Osteoblast (primary cell): Measurements from ENCODE around the gene ALDH1B1. TPM values are rescaled to one million over a fixed set of nuclear protein-coding genes. Genes with fewer than 3 reads are reported as not detected.

Experiments
- DNase-seq: peaks from one replicate; pipeline ENCODE4 v3.0.0; 2011; ENCODE audit warnings: low spot score, mixed read lengths; ENCODE audit not compliant: insufficient read length; ENCODE audit errors: missing footprints
- H2AFZ ChIP-seq: 2 replicates; pipeline ENCODE4 v1.6.0; 2011; ENCODE audit warnings: mild to moderate bottlenecking, low read length
- H3K27ac ChIP-seq: 2 replicates; pipeline ENCODE4 v1.5.1; 2011; ENCODE audit warnings: mild to moderate bottlenecking, low read depth, low read length, moderate library complexity
- H3K27me3 ChIP-seq: 2 replicates; pipeline ENCODE4 v1.6.0; 2012; ENCODE audit warnings: mild to moderate bottlenecking, control low read depth, inconsistent platforms, low read length, moderate library complexity; ENCODE audit not compliant: insufficient read depth
- H3K36me3 ChIP-seq: 2 replicates; pipeline ENCODE4 v1.5.1; 2011; ENCODE audit warnings: mild to moderate bottlenecking, low read length, control low read depth, moderate library complexity; ENCODE audit not compliant: insufficient read depth
- H3K4me1 ChIP-seq: 2 replicates; pipeline ENCODE4 v1.5.1; 2011; ENCODE audit warnings: mild to moderate bottlenecking, low read length, control low read depth, moderate library complexity; ENCODE audit not compliant: insufficient read depth
- H3K4me2 ChIP-seq: 2 replicates; pipeline ENCODE4 v1.6.0; 2011; ENCODE audit warnings: mild to moderate bottlenecking, low read length; ENCODE audit not compliant: insufficient read depth
- H3K4me3 ChIP-seq: fragments of 200-600 bp; sonication (generic); 3 replicates; pipeline ENCODE4 v1.5.1; 2012; ENCODE audit warnings: mild to moderate bottlenecking, low read length, inconsistent platforms; ENCODE audit not compliant: insufficient read depth
- H3K79me2 ChIP-seq: 2 replicates; pipeline ENCODE4 v1.6.0; 2012; ENCODE audit warnings: mild to moderate bottlenecking, low read length, control low read depth, inconsistent platforms; ENCODE audit not compliant: insufficient read depth
- H3K9me3 ChIP-seq: 2 replicates; pipeline ENCODE4 v1.5.1; 2011; ENCODE audit warnings: low read depth, low read length, control low read depth
- H4K20me1 ChIP-seq: 2 replicates; pipeline ENCODE4 v1.6.0; 2012; ENCODE audit warnings: mild to moderate bottlenecking, low read length, control low read depth; ENCODE audit not compliant: insufficient read depth
- CTCF ChIP-seq: IDR thresholded peaks from 2 replicates; pipeline ENCODE4 v1.5.1; 2011; ENCODE audit warnings: mild to moderate bottlenecking, low read depth, low read length, moderate library complexity; ENCODE audit errors: extremely low read depth
- total RNA-seq: library from RNA; depleted of rRNA; stranded (reverse); fragments of >200 nt; gene quantifications from 2 replicates; pipeline ENCODE4 v1.2.3, GENCODE V29; 2012

ALDH1B1 gene
- total RNA-seq, 1 donor, result 38.0 TPM

- no peak for DNase-seq
- no peak for TF ChIP-seq CTCF
- peaks cover 27% of the 10 kb centered on the region for H3K4me1 ChIP-seq
- H3K27me3 ChIP-seq, result no peaks in the 10 kb centered on the region
- H2AFZ ChIP-seq, result no peak overlapping the region
- H3K9me3 ChIP-seq, result no peaks in the 10 kb centered on the region
- no peak overlapping the region for H3K27ac ChIP-seq
- H3K79me2 ChIP-seq, result no peaks in the 10 kb centered on the region
- H3K4me2 ChIP-seq, result no peak overlapping the region
- H3K4me3 ChIP-seq, result no peak overlapping the region
- no peaks in the 10 kb centered on the region for H4K20me1 ChIP-seq
- H3K36me3 ChIP-seq, result no peaks in the 10 kb centered on the region
Observed at GRCh38 chr9:38386319-38386895, 6.1 kb upstream of the ALDH1B1 start.

GRCh38 chr9:38387066-38387465 is 5.4 kb upstream of the ALDH1B1 start:
- Histone ChIP-seq H3K4me3 (no peak overlapping the region), H3K4me1 (peaks cover 27% of the 10 kb centered on the region), H3K36me3 (no peaks in the 10 kb centered on the region), H3K9me3 (no peaks in the 10 kb centered on the region), H3K4me2 (no peak overlapping the region), H3K79me2 (no peaks in the 10 kb centered on the region), H3K27me3 (no peaks in the 10 kb centered on the region), H4K20me1 (no peaks in the 10 kb centered on the region), H3K27ac (no peak overlapping the region), H2AFZ (no peak overlapping the region)
- no peak for DNase-seq
- TF ChIP-seq CTCF, result no peak

DNA sequence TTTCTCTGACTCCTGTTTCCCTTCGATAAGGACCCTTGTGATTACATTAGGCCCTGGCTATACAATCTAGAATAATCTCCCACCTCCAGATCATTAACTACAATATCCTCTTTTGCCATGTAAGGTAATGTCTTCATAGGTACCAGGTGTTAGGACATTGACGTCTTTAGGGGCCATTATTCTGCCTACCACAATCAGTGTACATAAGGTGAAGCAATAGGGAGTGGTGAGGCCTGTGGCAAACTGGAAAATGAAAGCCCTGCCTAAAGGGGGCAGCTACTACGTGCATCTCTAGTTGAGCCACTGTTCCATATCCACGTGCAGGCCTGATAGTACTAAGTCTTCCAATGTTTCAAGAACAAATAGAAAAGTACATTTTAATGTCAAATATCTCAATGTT is 4.8 kb upstream of the ALDH1B1 start:
- Histone ChIP-seq H3K27me3 (no peaks in the 10 kb centered on the region), H3K4me2 (no peak overlapping the region), H2AFZ (no peak overlapping the region), H3K79me2 (peaks cover 1% of the 10 kb centered on the region), H3K9me3 (no peaks in the 10 kb centered on the region), H4K20me1 (no peaks in the 10 kb centered on the region), H3K36me3 (no peaks in the 10 kb centered on the region), H3K27ac (no peak overlapping the region), H3K4me3 (no peak overlapping the region), H3K4me1 (peaks cover 27% of the 10 kb centered on the region)
- no peak for TF ChIP-seq CTCF
- DNase-seq, result no peak

DNA sequence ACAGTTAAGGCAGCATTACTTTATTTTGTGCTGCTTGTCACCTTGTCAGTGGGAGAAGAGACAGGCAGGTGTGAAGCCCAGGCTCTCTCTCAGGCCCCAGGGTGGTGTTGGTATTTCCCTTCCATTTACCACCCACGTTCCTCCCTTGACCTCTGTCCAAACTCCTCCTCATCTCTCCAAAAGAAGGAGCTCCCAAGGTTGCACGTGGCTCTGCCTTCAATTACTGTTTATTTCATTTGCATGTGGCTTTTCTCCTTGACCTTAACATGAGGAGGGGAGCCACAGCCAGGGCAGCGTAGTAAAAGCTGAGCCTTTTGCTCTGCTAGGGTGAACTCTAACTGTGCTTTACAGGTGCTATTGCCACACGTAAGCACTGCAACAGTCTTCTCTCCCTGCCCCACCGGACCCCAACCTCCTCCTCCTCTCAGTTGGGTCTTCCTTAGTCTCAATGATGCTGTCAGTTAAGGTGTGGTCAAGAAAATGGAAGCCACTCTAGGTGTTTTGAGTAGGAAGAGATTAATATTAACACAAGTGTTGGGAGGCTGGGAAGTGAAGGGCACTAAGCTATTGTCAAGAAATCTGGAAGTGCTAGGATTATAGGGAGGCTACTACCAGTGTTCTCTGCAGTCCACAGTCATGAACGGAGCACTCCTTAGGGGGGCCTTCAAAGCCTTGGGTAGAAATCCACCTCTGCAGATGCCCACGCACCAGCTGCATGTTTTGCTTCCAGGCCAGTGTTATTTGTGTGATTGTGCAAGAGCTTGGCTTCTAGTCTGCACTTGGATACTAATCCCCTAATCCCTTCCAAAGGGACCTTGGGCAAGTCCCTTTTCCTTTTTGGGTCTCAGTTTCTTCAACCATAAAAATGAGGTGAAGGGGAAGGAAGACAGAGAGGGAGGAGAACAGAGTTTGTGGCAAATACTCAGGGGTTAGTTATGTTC is 3.9 kb upstream of the ALDH1B1 start:
- Histone ChIP-seq H3K4me2 (peak overlapping the region; percentile 6), H4K20me1 (no peaks in the 10 kb centered on the region), H3K4me3 (no peak overlapping the region), H3K9me3 (no peaks in the 10 kb centered on the region), H3K27ac (peak overlapping the region; percentile 45), H2AFZ (peak overlapping the region; percentile 38), H3K79me2 (peaks cover 9% of the 10 kb centered on the region), H3K4me1 (peaks cover 27% of the 10 kb centered on the region), H3K27me3 (no peaks in the 10 kb centered on the region), H3K36me3 (no peaks in the 10 kb centered on the region)
- no peak for TF ChIP-seq CTCF
- DNase-seq, result no peak
